Mesothelial cell of epicardium (in vitro differentiated cells): ENCODE results near the gene ARMC6. TPM values are rescaled to one million over a fixed set of nuclear protein-coding genes. Genes with fewer than 3 reads are reported as not detected.

ENCODE experiments used
- DNase-seq, 2 experiments: peaks; one replicate each; pipeline ENCODE4 v3.0.0; 2021; ENCODE audit warnings: low spot score in 2 of 2; ENCODE audit not compliant: unreplicated experiment in 2 of 2
- H3K27ac Mint-ChIP-seq: 2 replicates; pipeline ENCODE4 v1.8.0; 2021; ENCODE audit warnings: mixed read lengths
- H3K27me3 Mint-ChIP-seq: 2 replicates; pipeline ENCODE4 v1.8.0; 2021; ENCODE audit warnings: low read depth, mixed read lengths
- H3K36me3 Mint-ChIP-seq: 2 replicates; pipeline ENCODE4 v1.8.0; 2021; ENCODE audit warnings: mixed read lengths
- H3K4me1 Mint-ChIP-seq: 2 replicates; pipeline ENCODE4 v1.8.0; 2021; ENCODE audit warnings: mixed read lengths
- H3K4me3 Mint-ChIP-seq: 2 replicates; pipeline ENCODE4 v1.8.0; 2021; ENCODE audit warnings: mild to moderate bottlenecking, moderate library complexity, mixed read lengths
- H3K9me3 Mint-ChIP-seq: 2 replicates; pipeline ENCODE4 v1.8.0; 2021; ENCODE audit warnings: mixed read lengths
- total RNA-seq: library from RNA; stranded (reverse); gene quantifications from 3 replicates; pipeline ENCODE4 v1.2.1, GENCODE V29; 2021
- TF ChIP-seq, protein P1 (sequence below): fragments of 200-600 bp; sonication (generic); IDR thresholded peaks from one replicate; pipeline ENCODE4 v1.5.0; 2021; ENCODE audit warnings: antibody characterized with exemption; ENCODE audit not compliant: unreplicated experiment

The ARMC6 gene
- total RNA-seq, 1 donor from 2014 or later = 25.8 TPM

- Mint-ChIP-seq H3K27ac (no peak overlapping the region), H3K4me3 (no peak overlapping the region)
Observed at GRCh38 chr19:18996351-18996750, 37.1 kb upstream of the ARMC6 start.

DNA sequence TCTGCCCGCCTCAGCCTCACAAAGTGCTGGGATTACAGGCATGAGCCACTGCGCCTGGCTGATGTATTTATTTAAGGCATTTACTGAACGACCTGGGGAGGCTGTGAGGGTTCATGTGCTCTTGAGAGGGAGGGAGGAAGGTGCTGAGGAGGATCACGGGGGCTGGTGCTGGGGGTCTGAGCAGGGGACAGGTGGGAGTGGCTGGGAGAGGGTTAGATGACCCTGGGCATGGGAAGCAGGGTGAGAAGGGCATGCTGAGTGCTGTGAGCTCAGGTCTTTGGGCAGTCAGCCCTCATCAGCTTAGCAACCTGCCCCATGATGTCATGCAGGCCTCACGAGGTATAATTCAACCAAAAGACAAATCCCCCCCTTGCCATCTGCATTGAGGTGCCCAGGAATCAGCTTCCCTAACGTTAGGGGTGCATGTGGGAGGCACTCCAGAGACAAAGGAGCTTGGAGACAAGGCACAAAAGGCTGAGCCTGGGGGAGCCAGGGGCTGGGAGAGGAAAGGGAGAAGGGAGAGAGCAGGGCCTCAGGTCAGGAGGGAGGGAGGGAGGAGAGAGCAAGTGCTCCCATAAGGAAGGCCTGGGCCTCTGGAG, 36.5 kb upstream of the ARMC6 start:
- Mint-ChIP-seq H3K27ac (no peak overlapping the region), H3K9me3 (no peaks in the 10 kb centered on the region), H3K4me1 (no peaks in the 10 kb centered on the region), H3K36me3 (peaks cover 25% of the 10 kb centered on the region), H3K27me3 (no peaks in the 10 kb centered on the region), H3K4me3 (no peak overlapping the region)
- no peak for DNase-seq
- TF ChIP-seq, protein P1, sequence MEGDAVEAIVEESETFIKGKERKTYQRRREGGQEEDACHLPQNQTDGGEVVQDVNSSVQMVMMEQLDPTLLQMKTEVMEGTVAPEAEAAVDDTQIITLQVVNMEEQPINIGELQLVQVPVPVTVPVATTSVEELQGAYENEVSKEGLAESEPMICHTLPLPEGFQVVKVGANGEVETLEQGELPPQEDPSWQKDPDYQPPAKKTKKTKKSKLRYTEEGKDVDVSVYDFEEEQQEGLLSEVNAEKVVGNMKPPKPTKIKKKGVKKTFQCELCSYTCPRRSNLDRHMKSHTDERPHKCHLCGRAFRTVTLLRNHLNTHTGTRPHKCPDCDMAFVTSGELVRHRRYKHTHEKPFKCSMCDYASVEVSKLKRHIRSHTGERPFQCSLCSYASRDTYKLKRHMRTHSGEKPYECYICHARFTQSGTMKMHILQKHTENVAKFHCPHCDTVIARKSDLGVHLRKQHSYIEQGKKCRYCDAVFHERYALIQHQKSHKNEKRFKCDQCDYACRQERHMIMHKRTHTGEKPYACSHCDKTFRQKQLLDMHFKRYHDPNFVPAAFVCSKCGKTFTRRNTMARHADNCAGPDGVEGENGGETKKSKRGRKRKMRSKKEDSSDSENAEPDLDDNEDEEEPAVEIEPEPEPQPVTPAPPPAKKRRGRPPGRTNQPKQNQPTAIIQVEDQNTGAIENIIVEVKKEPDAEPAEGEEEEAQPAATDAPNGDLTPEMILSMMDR = no peak

More at GRCh38 chr19:18996351-18996750, 37.1 kb upstream of the ARMC6 start:
- H3K9me3 Mint-ChIP-seq = no peaks in the 10 kb centered on the region
- TF ChIP-seq, protein P1 = no peak
- DNase-seq = no peak
- H3K27me3 Mint-ChIP-seq = no peaks in the 10 kb centered on the region
- peaks cover 22% of the 10 kb centered on the region for H3K36me3 Mint-ChIP-seq
- H3K4me1 Mint-ChIP-seq = no peaks in the 10 kb centered on the region

- Mint-ChIP-seq H3K27ac (no peak overlapping the region), H3K9me3 (no peaks in the 10 kb centered on the region)
- no peak for DNase-seq
Observed at GRCh38 chr19:18998276-18998675, 35.1 kb upstream of the ARMC6 start.

GRCh38 chr19:18999016-18999758, 34.2 kb upstream of the ARMC6 start:
- Mint-ChIP-seq H3K9me3 (no peaks in the 10 kb centered on the region), H3K36me3 (peaks cover 22% of the 10 kb centered on the region), H3K4me1 (no peaks in the 10 kb centered on the region), H3K4me3 (no peak overlapping the region), H3K27ac (no peak overlapping the region), H3K27me3 (no peaks in the 10 kb centered on the region)
- no peak for DNase-seq
- TF ChIP-seq, protein P1 = no peak

More at GRCh38 chr19:18998276-18998675, 35.1 kb upstream of the ARMC6 start:
- no peak overlapping the region for H3K4me3 Mint-ChIP-seq
- H3K36me3 Mint-ChIP-seq = peaks cover 25% of the 10 kb centered on the region
- no peaks in the 10 kb centered on the region for H3K27me3 Mint-ChIP-seq
- TF ChIP-seq, protein P1 = no peak
- H3K4me1 Mint-ChIP-seq = no peaks in the 10 kb centered on the region

DNA sequence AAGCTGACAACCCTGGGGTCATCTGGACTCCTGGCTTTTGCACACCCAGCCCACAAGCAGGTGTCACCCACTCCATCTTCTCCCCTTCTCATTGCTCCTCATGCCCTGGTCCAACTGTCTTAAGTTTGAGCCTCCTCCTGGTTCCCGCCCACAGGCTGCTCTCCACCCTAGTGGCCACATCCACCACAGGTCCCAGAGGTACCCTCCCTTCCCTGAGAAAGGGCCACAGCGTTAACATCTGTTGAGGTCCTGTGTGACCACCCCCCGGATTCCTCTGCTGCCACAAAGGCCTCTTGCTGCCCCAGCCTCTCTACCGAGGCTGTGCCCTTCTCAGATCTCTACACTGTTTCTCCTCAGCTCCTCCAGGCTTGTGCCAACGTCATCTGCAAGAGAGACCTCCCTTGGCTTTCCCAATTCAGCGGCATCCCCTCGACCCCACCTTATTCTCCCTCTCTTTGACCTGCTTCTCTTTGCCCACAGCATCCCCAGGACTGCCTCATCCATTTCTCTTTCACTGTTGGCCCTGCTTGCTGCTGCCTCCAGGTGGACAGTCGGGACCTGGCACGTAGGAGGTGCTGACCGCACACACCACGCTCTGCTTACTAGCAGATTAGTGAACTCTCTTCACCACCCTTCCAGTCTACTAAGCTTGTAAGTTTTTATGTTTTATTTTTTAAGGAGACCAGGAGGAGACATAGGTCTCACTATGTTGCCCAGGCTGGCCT, 33.3 kb upstream of the ARMC6 start:
- no peaks in the 10 kb centered on the region for H3K9me3 Mint-ChIP-seq
- TF ChIP-seq, protein P1 = no peak
- H3K27ac Mint-ChIP-seq = no peak overlapping the region
- H3K27me3 Mint-ChIP-seq = no peaks in the 10 kb centered on the region
- H3K4me3 Mint-ChIP-seq = no peak overlapping the region
- no peak for DNase-seq
- H3K4me1 Mint-ChIP-seq = no peaks in the 10 kb centered on the region
- peaks cover 25% of the 10 kb centered on the region for H3K36me3 Mint-ChIP-seq
